K562 treated with DMSO at 1 percent for 12 hours (cell line): Measurements from ENCODE around the gene RDH13. TPM values are rescaled to one million over a fixed set of nuclear protein-coding genes. Genes with fewer than 3 reads are reported as not detected.

Source experiments
- total RNA-seq: library from RNA; unstranded; fragments of 300-600 nt; gene quantifications from 2 replicates; pipeline ENCODE4 v1.2.3, GENCODE V29; 2022; ENCODE audit not compliant: insufficient read depth

The RDH13 gene, protein sequence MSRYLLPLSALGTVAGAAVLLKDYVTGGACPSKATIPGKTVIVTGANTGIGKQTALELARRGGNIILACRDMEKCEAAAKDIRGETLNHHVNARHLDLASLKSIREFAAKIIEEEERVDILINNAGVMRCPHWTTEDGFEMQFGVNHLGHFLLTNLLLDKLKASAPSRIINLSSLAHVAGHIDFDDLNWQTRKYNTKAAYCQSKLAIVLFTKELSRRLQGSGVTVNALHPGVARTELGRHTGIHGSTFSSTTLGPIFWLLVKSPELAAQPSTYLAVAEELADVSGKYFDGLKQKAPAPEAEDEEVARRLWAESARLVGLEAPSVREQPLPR
- 20.5 and 29.5 TPM in 2 replicates for total RNA-seq

DNA sequence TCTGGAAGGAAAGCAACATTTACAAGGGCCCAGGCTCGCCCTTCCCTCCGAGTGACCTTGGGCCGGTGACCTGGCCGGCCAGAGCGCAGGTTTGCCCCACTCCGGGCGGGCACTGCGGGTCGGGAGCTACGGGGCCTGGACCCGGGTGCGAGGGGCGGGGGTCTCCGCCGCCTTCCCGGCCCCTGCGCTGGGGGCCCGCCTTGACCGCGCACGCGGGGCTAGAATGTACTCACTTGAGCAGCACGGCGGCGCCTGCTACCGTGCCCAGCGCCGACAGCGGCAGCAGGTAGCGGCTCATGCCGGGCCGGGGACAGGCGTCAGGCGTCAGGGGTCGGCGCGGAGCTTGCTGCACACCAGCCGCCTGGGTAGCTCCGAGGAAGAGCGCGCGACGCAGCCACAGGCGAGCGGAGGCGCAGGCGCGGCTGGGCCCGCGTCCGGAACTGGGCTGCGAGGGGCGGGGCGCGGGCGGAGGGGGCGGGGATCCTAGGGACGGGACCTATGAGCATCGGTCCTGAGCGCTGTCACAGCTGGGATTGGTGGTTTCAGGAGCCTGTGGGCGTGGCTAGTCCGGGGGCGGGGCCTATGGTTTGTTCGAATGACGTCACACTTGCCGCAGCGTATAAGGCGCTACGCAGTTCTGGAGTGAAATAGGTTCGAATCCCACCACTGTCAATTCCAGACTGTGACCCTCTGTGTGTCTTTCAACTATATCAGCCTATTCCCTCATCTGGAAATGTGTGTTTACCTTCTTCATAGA lies at the start of gene RDH13:
Gene RDH13 (minus strand): TSS at position 414 of the 757 bp plus-strand sequence. CDS start 116 bp downstream, at position 298.

DNA sequence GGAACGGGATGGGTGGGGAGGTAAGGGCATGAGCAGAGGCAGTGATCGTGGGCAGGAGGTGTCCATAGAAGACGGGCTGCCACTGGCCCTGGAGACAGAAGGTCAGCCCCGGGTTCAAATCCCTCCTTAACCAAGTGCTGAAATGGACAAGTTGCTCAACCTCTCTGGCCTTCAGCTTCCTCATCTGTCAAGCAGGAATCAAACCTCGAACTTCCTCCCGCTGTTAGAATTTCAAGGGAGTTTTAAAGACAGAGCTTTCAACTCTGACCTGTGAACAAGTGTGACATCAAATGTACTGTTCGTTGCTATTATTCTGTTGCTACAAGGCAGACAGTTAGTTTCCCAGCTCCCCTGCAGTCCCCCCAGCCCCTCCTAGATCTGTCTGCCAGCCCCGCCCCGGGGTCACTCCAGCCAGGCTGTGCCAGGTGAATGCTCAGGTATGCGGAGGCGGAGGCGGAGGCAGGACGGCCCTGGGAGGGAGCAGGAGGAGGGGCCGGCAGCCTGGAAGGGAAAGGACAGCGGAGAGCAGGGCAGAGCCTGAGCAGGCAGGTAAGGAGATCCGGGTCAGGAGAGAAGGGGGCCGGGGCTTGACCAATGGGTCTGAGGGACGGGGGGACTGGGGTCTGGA lies 12.5 kb upstream of the RDH13 start, which contains the start of gene EPS8L1:
Gene EPS8L1 (plus strand): TSS at position 499 of the 628 bp plus-strand sequence. CDS start 576 bp downstream, outside the sequence.

Other genes with a start within 250 kb of the RDH13 start
- not detected in 2 replicates for gene KIR3DL1, start 246.7 kb downstream of the RDH13 start, total RNA-seq
- gene KIR2DS4, start 230.5 kb downstream of the RDH13 start, total RNA-seq, result not detected in 2 replicates
- gene KIR3DL2, start 212.7 kb downstream of the RDH13 start, total RNA-seq, result not detected in 2 replicates
- not detected in 2 replicates for gene FCAR, start 188.9 kb downstream of the RDH13 start, total RNA-seq
- not detected in 2 replicates for gene NCR1, start 157.0 kb downstream of the RDH13 start, total RNA-seq
- 0.19 TPM in 1 of 2 replicates, not detected in the other for gene NLRP7, start 115.6 kb downstream of the RDH13 start, total RNA-seq
- 21.9 and 41.0 TPM in 2 replicates for gene NLRP2, start 96.8 kb downstream of the RDH13 start, total RNA-seq
- 0.97 and 1.4 TPM in 2 replicates for gene GP6, start 24.9 kb downstream of the RDH13 start, total RNA-seq
- 15.4 and 16.9 TPM in 2 replicates for gene EPS8L1, start 12.7 kb upstream of the RDH13 start, total RNA-seq
- gene PPP1R12C, start 54.5 kb upstream of the RDH13 start, total RNA-seq, result 85.5 and 96.1 TPM in 2 replicates
- gene TNNT1, start 86.1 kb upstream of the RDH13 start, total RNA-seq, result 273 and 285 TPM in 2 replicates
- gene TNNI3, start 94.6 kb upstream of the RDH13 start, total RNA-seq, result 40.1 and 85.1 TPM in 2 replicates
- 10.1 and 13.7 TPM in 2 replicates for gene DNAAF3, start 103.5 kb upstream of the RDH13 start, total RNA-seq
- gene SYT5, start 117.1 kb upstream of the RDH13 start, total RNA-seq, result 1.7 and 2.5 TPM in 2 replicates
- gene PTPRH, start 146.4 kb upstream of the RDH13 start, total RNA-seq, result 21.5 and 35.6 TPM in 2 replicates
- gene TMEM86B, start 165.6 kb upstream of the RDH13 start, total RNA-seq, result 11.5 and 15.2 TPM in 2 replicates
- 46.2 and 90.6 TPM in 2 replicates for gene PPP6R1, start 195.9 kb upstream of the RDH13 start, total RNA-seq
- 58.4 and 81.1 TPM in 2 replicates for gene HSPBP1, start 217.0 kb upstream of the RDH13 start, total RNA-seq
- 4.5 and 10.7 TPM in 2 replicates for gene BRSK1, start 220.8 kb upstream of the RDH13 start, total RNA-seq